NCI-H446 treated with DMSO at 0.1 percent for 48 hours (cell line): ENCODE data around the gene TBCA.
"Not testable (repeated sequence)": the region's sequence is repeated elsewhere in the genome, so short reads cannot be mapped to it uniquely, and the experiment has no call there.

Experiments
- DNase-seq: peaks from one replicate; lab custom pipeline; 2025; lab: John Stamatoyannopoulos, UW

TBCA gene

GRCh38 chr5:77772729-77773128 lies 3.4 kb downstream of the TBCA start:
- DNase-seq: no peak

GRCh38 chr5:77771452-77771851 lies 4.7 kb downstream of the TBCA start:
- no peak for DNase-seq

GRCh38 chr5:77770293-77771005 lies 5.7 kb downstream of the TBCA start:
- no peak for DNase-seq

- DNase-seq: no peak
Observed at GRCh38 chr5:77768978-77769377, 7.2 kb downstream of the TBCA start.

GRCh38 chr5:77767301-77767700 lies 8.8 kb downstream of the TBCA start:
- DNase-seq: no peak

- DNase-seq: no peak
Observed at GRCh38 chr5:77761606-77762005, 14.5 kb downstream of the TBCA start.

GRCh38 chr5:77758141-77758938 lies 17.8 kb downstream of the TBCA start:
- no peak for DNase-seq

GRCh38 chr5:77751328-77752023 lies 24.7 kb downstream of the TBCA start:
- no peak for DNase-seq

- not testable (repeated sequence) for DNase-seq
Observed at GRCh38 chr5:77750928-77751327, 25.2 kb downstream of the TBCA start.

GRCh38 chr5:77748160-77748559 lies 28.0 kb downstream of the TBCA start:
- no peak for DNase-seq

GRCh38 chr5:77744116-77744515 lies 32.0 kb downstream of the TBCA start:
- no peak for DNase-seq

- DNase-seq: no peak
Observed at GRCh38 chr5:77743181-77743580, 33.0 kb downstream of the TBCA start.

- DNase-seq: no peak
Observed at GRCh38 chr5:77741608-77742007, 34.5 kb downstream of the TBCA start.

GRCh38 chr5:77734885-77735284 lies 41.3 kb downstream of the TBCA start:
- no peak for DNase-seq

- no peak for DNase-seq
Observed at GRCh38 chr5:77733130-77733529, 43.0 kb downstream of the TBCA start.

- DNase-seq: no peak
Observed at GRCh38 chr5:77727190-77727589, 48.9 kb downstream of the TBCA start.

- DNase-seq: no peak
Observed at GRCh38 chr5:77725616-77726015, 50.5 kb downstream of the TBCA start.

GRCh38 chr5:77724934-77725333 lies 51.2 kb downstream of the TBCA start:
- no peak for DNase-seq

- DNase-seq: no peak
Observed at GRCh38 chr5:77719666-77720363, 56.3 kb downstream of the TBCA start.

GRCh38 chr5:77718934-77719610 lies 57.1 kb downstream of the TBCA start:
- DNase-seq: no peak

- no peak for DNase-seq
Observed at GRCh38 chr5:77709993-77710685, 66.0 kb downstream of the TBCA start.
